Hematopoietic multipotent progenitor cell treated with erythropoietin and hydrocortisone succinate and interleukin-3 and kit ligand, for 8 days (in vitro differentiated cells): ENCODE measurements around the gene SRP9.
"Not testable (repeated sequence)": the region's sequence is repeated elsewhere in the genome, so short reads cannot be mapped to it uniquely, and the experiment has no call there.

Source experiments
- DNase-seq: peaks from one replicate; pipeline ENCODE4 v3.0.0-alpha.2; 2015

The SRP9 gene

GRCh38 chr1:225817611-225818061, 40.0 kb downstream of the SRP9 start:
- peak; percentile 81 for DNase-seq

DNA sequence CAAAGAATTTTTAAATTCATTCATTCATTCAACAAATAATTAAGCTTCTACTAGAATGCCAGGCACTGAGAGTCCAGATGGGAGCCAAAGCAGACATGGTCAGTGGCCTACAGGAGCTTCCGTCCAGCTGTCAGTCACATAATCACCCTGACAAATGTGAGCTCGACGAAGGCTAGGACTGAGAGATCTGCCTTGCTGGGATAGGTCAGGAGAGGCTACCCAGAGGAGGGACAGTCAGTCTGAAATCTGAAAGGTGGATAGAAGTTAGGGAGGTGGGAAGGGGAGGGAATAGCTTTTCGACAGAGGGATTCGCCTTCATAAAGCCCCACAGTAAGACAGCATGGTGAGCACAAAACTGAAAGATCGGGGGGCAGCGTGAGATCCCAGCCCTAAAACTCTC, 40.6 kb downstream of the SRP9 start:
- DNase-seq = no peak

DNA sequence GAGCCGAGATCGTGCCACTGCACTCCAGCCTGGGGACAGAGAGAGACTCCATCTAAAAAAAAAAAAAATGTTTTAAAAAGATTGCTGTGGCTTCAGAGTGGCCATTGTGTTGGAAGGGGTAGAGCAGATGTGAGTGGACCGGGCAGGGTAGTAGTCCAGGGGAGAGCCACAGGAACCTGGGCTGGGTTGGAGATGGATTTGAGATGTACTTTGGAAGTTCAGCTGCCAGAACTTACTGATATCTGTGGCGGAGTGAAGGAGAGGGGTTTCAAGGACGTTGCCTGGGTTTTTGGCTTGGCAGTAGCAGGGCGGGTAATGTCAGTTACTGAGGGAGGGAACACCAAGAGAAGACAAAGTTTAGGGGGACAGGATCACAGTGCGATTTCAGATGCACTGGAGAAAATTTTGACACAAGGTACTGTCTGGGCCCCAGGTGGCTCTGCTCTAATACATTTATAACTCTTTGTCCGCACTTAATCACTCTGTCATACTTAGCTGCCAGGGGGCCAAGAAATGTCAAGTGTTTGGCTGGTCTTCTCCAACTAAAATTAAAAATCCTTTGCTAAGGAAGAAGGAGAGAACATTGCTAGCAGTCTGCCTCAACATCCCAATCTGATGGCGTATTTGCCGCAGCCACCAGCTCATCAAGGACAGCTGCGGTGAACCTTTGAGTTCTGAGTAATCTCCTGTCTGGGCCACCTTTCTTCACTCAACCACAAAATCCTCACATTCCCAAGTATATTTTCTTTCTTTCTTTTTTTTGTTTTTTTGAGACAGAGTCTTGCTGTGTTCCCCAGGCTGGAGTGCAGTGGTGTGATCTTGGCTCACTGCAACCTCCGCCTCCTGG, 41.9 kb downstream of the SRP9 start:
- DNase-seq = no peak

DNA sequence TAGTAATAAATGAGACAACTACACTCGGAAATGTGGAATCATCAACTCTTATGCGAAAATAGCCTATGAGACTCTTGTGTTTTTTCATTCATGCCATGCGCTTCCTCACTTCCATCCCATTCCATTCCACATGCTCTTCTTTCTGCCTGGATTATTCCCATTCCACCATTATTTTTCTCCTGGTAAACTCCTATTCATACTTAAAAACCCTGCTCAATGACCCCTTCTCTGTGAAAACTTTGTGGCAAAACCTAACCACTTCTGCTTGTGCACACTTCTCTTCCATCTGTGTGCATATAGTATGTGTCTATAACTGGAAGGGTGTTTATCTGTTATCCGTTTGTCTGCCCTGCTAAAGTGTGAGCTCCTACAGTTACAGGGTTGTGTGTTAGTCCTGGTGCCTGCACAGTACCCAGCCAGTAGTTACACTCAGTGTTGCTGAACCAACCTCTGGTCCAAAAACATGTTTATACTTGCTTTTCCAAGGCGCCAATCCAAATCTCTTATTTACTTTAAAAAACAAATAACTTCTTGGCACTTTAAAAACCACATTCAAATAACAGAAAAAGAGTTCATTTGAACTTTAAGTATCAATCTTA, 43.0 kb downstream of the SRP9 start:
- no peak for DNase-seq

DNA sequence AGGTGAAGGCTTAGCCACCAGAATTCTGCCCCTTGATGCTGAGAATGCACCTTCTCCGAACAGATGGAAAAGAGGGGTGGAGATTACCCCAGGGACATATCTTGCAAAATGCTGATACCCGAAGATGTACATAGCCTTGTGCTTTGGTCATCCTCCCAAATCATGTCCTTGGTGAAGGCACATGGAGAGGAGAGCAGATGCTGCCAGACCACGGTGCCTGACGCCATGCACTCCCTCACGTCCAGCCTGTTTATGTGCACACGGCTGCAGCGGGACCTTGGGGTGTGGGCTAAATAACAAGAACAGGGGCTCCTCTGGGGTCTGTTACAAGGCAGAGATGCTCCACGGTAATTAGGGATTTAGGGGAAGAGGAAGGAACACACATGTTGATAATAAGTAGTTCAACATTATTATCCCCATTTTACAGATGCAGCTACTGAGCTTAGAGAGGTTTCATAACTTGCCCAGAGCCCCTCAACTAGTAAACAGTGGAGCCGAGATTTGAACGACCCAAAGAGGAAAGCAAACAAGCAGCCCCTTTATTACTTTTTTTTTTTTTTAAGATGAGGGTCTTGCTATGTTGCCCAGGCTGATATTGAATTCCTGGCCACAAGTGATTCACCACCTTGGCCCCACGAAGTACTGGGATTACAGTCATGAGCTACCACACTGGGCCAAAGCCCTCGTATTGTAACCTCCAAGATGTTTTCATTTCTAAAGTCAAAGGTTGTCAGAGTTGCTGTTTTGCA, 45.2 kb downstream of the SRP9 start:
- no peak for DNase-seq

DNA sequence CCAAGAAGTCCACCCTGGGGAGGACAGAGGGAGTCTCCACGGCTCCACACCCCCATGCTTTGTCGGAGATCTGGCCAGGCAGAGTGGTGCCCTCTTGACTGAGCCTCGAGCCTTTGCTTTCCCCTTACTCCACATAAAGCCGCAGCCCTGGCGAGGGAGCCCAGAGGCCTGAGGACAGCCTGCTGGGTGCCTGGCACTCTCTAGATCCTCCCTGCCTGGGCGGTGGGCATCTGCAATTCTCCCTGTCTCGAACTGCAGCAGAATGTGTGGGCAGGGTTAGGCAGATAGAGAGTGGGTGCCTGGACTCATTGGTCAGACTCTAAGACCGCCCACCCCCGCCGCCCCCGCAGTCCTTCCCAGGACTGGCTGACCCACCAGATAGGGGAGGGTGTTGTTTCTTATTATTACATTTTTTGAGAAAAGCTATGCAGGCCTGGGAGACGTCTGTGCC, 46.2 kb downstream of the SRP9 start:
- no peak for DNase-seq

DNA sequence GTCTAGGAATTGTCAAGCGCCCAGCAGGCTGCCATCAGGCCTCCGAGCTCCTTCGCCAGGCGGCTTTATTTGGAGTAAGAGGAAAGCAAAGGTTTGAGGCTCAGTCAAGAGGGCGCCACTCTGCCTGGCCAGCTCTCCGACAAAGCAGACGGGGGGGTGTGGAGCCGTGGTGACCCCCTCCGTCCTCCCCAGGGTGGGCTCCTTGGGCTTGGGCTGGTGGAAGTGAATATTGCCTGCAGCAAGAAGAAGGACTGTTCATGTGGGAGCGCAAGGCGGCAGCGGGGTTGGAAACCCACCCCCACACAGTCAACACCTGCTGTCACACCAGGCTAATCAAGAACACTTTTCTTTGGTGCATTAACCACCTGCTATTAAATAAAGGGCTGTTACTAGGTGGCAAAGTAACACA, 46.9 kb downstream of the SRP9 start:
- DNase-seq = no peak

DNA sequence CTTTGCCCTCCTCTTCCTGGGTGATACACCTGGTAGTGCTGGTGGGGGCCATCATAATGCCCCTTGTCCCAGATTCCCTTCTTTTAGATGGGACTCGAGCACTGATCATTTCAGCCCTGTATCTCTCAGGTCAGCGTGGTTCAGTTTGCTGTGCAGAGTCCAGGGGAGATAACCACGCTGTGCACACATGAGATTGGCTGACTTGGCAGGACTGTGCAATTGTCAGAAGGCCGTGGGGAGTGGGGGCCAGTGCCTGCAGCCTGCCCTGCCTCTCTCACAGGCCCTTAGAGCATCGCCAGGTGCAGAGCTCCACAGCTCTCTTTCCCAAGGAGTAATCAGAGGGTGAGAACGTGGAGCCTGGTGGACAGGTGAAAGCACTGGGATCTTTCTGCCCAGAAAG, 47.5 kb downstream of the SRP9 start:
- peak; percentile 71 for DNase-seq

GRCh38 chr1:225825607-225826007, 48.0 kb downstream of the SRP9 start:
- DNase-seq = no peak

DNA sequence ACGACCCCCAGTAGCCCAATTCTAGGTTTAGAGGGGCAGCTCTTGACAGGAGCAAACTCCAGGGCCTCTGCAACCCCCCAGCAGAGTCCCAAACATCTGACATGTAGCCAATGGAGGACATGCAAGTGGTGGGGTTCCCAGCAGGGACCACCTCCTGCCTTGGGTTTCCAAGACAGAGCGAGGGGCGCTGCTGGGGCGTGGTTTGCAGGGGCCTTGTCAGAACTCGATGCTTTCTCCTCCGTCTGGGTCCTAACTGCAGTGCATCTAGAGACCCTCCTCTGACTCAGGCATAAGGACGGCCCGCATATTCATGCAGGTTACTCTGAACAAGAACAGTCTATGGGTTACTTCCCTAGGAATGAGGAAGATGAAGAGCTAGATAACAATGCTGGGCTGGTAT, 49.5 kb downstream of the SRP9 start:
- DNase-seq = no peak

GRCh38 chr1:225828706-225829345, 51.2 kb downstream of the SRP9 start:
- DNase-seq = no peak

DNA sequence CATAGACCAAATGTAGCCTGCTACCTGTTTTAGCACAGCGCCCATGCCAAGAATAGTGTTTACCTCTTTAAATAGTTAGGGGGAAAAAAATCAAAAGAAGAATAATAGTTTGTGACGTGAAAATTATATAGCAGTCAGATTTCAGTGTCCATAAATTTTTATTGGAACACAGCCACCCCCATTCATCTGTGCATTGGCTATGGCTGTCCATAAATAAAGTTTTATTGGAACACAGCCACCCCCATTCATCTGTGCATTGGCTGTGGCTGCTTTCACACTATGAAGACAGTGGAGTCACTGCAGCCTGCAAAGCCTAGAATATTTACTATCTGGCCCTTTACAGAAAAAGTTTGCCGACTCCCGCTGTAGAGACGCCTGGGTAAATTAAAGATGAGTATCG, 53.2 kb downstream of the SRP9 start:
- no peak for DNase-seq

GRCh38 chr1:225834417-225835329, 57.0 kb downstream of the SRP9 start:
- no peak for DNase-seq

DNA sequence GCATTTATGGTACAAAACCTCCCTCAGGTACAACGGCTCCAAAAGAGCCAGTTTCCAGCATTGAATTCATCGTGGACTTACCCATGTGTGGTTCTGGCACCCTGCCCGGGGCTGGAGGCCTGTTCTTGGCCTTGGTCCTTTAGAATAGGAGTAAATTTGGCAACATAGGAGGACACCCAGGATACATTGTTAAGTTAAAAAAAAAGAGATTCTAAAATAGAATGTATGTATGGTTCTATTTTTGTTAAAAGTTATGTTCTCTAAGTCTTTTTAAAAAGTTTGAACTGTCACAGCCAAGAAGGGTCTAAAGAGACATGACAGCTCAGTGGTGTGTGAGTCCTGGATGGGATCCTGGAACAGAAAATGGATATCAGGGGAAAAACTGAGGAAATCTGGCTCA, 58.2 kb downstream of the SRP9 start:
- DNase-seq = no peak

DNA sequence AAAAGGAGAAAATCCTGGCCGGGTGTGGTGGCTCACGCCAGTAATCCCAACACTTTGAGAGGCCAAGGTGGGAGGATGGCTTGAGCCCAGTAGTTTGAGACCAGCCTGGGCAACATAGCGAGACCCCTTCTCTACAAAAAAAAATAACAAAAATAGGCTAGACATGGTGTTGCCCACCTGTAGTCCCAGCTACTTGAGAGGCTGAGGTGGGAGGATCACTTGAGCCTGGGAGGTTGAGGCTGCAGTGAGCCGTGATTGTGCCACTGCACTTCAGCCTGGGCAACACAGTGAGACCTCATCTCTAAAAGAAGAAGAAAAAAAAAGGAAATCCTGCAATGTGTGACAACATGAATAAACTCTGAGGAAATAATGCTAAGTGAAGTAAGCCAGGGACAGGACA, 58.7 kb downstream of the SRP9 start:
- not testable (repeated sequence) for DNase-seq

DNA sequence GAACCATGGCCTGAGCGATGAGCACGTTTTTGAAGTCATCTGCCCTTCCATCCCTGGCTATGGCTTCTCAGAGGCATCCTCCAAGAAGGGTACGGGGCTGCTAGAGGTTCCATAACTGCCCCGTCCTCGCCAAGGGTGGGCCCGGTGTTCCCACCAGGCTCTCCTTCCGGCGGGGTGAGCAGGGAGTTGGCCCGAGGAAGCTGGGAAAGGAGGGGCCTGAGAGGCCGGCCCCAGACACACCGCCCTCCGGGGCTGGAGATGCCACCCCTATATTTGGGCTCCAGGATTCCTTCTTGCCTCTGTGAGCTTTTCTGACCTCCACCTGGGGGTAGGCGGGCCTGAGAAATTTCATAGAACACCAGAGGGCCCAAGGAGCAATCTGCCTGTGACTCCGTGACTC, 61.2 kb downstream of the SRP9 start:
- no peak for DNase-seq
